A549 treated with GW870086 at 1 μM for 4 hours (cell line): Measurements from ENCODE around the gene ZNF559. TPM values are rescaled to one million over a fixed set of nuclear protein-coding genes. Genes with fewer than 3 reads are reported as not detected.

Experiments used
- total RNA-seq: library from RNA; stranded (reverse); fragments of 200-300 nt; extraction: Qiagen RNA extraction; gene quantifications from 5 replicates; pipeline ENCODE4 v1.2.3, GENCODE V29; 2022; ENCODE audit warnings: low read depth

The ZNF559 gene
- 2.9 to 6.4 TPM (median 4.8 TPM) in 5 replicates for total RNA-seq

DNA sequence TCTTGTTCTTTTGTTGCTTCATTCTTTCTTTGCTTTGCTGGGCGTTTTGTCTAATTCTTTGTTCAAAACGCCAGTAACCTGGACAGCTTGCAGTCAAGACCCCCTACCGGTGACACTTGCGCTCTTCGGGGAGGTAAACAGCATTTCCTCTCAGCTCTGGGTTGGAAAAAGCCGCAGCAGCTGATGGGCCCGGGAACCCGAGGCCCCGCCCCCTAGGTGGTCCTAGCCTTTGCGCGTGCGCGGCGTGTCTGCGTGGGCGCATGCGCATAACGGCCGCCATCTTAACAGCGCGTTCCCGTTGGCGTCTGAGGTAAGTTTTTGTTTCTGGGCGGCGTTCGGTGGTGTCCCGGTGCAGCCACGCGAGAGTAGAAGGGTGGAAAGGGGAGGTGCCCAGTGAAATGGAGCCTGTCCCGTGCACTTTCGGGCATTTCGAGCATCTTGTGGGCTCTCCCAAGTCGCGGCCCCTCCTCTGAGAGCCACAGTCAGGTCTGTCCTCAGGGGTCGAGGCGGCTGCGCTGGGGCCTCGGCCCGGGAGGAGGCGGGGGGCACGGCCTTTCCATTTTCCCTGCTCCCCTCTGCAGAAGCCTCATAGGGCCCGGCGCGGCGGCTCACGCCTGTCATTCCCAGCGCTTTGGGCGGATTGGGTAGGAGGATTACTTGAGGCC is at the start of gene ZNF559:
TSS of gene ZNF559 (plus strand) at position 261 of the 665 bp plus-strand sequence. CDS start 14,371 bp downstream, outside the sequence.

GRCh38 chr19:9309139-9309973 is 14.6 kb upstream of the ZNF559 start, which contains the start of gene ZNF699:
Gene ZNF699 (minus strand): TSS chr19:9309838. CDS start chr19:9305119, 4,719 bp downstream.

DNA sequence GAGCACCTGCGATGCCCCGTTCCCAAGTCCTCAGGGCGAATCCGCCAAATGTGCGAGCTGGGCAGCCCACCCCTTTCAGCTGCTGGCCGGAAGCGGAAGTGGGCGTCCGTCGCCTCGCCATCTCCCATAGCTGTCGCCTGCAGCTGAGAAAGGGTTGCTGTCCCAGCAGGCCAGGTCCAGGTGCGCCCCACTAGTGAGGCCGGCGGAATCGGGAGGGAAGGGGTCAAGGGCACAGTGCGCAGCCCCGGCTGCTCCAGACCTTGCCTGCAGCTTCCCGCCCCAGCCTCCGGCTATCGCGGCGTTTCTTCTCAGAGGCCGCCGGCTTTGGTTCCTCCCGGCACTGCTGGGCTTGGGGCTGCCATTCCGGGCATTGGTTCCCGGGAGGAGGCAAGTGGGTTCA is 38.9 kb downstream of the ZNF559 start, which contains the start of gene ZNF177:
TSS of gene ZNF177 (plus strand) at position 109 of the 400 bp plus-strand sequence. CDS start 15,299 bp downstream, outside the sequence.

Other genes with a start within 250 kb of the ZNF559 start
- not detected in 5 replicates for gene OR1M1, start 237.1 kb upstream of the ZNF559 start, total RNA-seq
- not detected in 5 replicates for gene OR7G2, start 216.7 kb upstream of the ZNF559 start, total RNA-seq
- not detected in 5 replicates for gene OR7G1, start 208.4 kb upstream of the ZNF559 start, total RNA-seq
- gene OR7G3, start 197.2 kb upstream of the ZNF559 start, total RNA-seq, result not detected in 5 replicates
- 16.8 to 20.4 TPM (median 18.5 TPM) in 5 replicates for gene ZNF317, start 183.8 kb upstream of the ZNF559 start, total RNA-seq
- not detected in 5 replicates for gene OR7D2, start 145.2 kb upstream of the ZNF559 start, total RNA-seq
- gene OR7D4, start 104.6 kb upstream of the ZNF559 start, total RNA-seq, result not detected in 5 replicates
- not detected in 5 replicates for gene OR7E24, start 73.2 kb upstream of the ZNF559 start, total RNA-seq
- gene ZNF699, start 14.3 kb upstream of the ZNF559 start, total RNA-seq, result 0.34 to 1.8 TPM (median 1.3 TPM) in 5 replicates
- 0.22 to 0.64 TPM (median 0.59 TPM) in 5 replicates for gene ZNF177, start 38.8 kb downstream of the ZNF559 start, total RNA-seq
- 3.2 to 3.9 TPM (median 3.7 TPM) in 5 replicates for gene ZNF266, start 111.4 kb downstream of the ZNF559 start, total RNA-seq
- gene ZNF560, start 174.4 kb downstream of the ZNF559 start, total RNA-seq, result not detected in 5 replicates
- gene ZNF426, start 214.5 kb downstream of the ZNF559 start, total RNA-seq, result 0.73 to 1.2 TPM (median 1.1 TPM) in 5 replicates